ENCODE measurements around the gene ZNF331.
"Not testable (repeated sequence)": the region's sequence is repeated elsewhere in the genome, so short reads cannot be mapped to it uniquely, and the experiment has no call there.

ZNF331 gene

DNA sequence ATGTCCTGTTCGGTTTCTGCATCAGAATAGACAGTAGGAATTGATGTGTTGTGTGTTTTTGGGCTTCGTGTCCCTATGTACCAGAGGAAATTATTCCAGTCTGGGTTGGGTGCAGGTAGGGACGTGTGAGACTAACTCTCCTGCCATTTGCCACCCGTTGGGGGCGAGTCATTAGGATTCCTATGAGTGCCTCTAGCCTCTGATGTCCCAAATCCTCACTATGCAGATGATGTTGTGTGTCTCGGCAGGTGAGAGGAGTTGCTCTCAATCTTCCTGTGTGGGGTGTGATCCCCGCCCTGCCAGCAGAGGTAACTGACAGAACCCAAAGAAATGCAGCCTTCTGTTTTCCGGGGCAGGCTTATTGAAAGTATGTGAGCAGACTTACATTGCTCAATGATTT is 31.2 kb upstream of the ZNF331 start:
- no peak overlapping the region for H3K4me3 ChIP-seq (ENCODE audit: low read depth, low read length)
- TF ChIP-seq, protein P1, sequence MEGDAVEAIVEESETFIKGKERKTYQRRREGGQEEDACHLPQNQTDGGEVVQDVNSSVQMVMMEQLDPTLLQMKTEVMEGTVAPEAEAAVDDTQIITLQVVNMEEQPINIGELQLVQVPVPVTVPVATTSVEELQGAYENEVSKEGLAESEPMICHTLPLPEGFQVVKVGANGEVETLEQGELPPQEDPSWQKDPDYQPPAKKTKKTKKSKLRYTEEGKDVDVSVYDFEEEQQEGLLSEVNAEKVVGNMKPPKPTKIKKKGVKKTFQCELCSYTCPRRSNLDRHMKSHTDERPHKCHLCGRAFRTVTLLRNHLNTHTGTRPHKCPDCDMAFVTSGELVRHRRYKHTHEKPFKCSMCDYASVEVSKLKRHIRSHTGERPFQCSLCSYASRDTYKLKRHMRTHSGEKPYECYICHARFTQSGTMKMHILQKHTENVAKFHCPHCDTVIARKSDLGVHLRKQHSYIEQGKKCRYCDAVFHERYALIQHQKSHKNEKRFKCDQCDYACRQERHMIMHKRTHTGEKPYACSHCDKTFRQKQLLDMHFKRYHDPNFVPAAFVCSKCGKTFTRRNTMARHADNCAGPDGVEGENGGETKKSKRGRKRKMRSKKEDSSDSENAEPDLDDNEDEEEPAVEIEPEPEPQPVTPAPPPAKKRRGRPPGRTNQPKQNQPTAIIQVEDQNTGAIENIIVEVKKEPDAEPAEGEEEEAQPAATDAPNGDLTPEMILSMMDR (IDR thresholded peaks at IDR 0.05; ENCODE audit: low read depth, low read length) = no peak

DNA sequence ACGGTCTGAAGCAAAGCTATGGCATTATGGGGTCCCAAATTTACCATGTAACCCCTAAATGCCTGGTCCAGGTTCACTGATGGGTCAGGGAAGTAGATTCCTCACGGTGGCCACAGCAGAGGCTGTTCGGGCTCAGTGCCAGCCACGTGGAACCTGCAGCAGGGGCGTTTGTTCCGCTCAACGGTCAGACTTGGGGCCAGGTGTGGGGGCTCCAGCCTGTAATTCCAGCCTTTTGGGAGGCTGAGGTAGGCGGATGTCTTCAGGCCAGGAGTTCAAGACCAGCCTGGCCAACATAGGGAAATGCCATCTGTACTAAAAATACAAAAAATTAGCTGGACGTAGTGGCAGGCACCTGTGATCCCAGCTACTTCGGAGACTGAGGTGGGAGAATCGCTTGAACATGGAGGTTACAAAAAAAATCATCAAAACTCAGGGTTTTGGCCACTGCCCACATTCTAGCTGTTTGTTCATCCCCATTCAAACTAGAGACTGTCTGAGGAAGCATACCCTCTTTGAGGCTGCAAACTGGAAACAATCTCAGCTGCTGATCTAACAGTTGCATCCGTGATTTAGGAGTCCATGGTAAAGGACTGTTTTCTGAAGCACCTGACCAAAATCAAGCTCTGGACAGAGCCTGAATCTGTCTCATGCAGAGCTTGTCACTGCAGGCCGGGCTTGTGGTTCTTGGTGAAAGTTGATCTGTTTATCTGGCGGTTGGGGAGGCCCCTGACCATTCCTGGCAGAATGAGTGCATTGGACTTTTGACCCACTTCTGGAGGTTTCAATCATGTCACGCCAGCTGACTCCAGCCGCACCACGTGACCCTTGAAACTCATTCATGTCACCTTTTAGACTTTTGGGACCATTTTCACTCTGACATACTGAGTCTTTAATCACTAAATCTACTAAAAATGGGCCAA is 30.2 kb upstream of the ZNF331 start:
- H3K4me3 ChIP-seq (ENCODE audit: low read depth, low read length) = no peak overlapping the region
- TF ChIP-seq, protein P1 (IDR thresholded peaks at IDR 0.05; ENCODE audit: low read depth, low read length) = no peak

DNA sequence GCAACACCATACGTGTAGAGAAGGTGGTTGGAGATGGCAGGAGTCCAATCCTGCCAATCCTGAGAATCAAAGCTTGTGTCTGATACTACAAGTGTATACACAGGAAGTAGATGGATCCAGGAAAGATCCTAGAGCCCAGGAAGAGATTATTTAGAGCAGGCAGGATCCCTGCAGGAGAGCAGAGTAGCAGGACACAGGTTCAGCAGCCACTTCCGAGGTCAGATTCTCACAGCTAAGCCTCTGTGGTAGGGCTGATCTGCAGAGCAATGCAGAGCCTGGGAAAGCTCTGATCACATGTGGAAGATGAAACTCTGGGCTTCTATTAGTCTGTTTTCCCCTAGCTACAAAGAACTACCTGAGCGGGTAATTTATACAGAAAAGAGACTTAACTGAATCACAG is 28.5 kb upstream of the ZNF331 start:
- TF ChIP-seq, protein P1 (IDR thresholded peaks at IDR 0.05; ENCODE audit: low read depth, low read length) = no peak
- no peak overlapping the region for H3K4me3 ChIP-seq (ENCODE audit: low read depth, low read length)

DNA sequence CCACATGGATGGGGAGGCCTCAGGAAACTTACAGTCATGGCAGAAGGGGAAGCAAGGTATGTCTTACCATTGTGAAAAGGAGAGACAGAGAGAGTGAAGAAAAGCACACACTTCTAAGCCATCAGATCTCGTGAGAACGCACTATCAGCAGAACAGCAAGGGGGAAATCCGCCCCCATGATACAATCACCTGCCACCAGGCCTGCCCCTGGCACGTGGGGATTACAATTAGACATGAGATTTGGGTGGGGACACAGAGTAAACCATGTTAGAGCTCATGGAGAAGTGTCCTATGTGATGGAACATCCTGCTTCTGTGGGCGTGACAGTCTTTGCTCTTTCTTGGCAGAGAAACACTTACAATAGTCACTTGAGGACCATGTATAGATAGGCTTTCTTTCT is 28.1 kb upstream of the ZNF331 start:
- TF ChIP-seq, protein P1 (IDR thresholded peaks at IDR 0.05; ENCODE audit: low read depth, low read length) = no peak
- H3K4me3 ChIP-seq (ENCODE audit: low read depth, low read length) = no peak overlapping the region

DNA sequence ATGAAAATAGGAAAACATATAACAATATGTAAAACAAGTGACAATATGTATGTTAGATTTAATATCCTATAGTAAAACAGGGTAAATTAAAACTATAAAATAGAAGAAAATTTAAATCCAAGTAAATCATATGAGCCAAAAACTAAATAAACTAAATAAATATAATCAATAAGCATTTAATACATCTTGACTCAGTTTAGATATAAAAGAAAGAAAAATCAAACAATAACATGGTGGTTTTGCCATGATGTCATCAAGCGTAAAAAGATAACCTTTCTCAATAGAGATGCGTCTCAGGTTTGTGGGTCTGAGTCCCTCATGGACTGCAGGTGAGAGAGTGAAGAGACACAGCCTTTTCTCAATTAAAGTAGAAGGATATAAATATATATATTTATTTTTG is 26.6 kb upstream of the ZNF331 start:
- no peak overlapping the region for H3K4me3 ChIP-seq (ENCODE audit: low read depth, low read length)
- TF ChIP-seq, protein P1 (IDR thresholded peaks at IDR 0.05; ENCODE audit: low read depth, low read length) = no peak

DNA sequence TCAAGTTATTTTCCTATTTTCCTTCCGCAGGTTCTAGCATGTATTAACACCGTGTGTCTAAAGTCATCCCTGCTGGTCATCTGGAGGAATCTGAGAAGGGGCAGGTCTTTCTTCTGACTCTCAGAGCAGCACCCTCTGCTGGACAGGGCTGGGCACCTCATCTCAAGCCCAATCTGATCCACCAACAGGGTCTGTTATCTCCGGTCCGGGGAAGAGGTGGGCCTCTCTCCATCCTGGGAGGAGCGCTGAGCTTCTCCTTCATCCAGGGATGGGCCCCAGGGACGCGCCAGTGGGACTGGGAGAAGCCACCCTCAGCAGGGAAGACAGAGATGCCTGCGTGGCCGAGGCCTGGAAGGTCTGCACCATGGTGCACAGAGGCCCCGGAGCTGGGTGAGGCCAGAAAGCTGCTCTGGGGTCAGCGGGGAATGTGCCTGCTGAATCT is 26.0 kb upstream of the ZNF331 start:
- TF ChIP-seq, protein P1 (IDR thresholded peaks at IDR 0.05; ENCODE audit: low read depth, low read length) = peak; percentile 85
- H3K4me3 ChIP-seq (ENCODE audit: low read depth, low read length) = no peak overlapping the region

DNA sequence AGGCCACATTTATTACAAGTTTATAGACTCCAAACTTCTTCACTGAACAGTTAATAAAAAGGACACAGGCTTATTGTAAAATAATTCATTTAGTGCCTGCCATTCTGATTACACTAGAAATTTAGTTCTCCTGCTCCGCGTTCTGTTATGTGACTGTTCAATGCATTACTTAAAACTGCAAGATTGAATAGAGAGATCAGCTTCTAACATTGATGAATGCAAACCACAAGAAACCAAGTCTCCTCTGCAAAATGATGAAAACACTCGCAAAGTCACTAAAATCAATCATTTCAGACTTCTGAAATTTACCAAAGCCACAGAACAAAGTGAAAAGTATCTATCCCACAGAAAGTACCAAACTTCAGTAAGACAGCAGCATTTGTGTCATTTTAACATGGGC is 22.9 kb upstream of the ZNF331 start:
- not testable (repeated sequence) for H3K4me3 ChIP-seq (ENCODE audit: low read depth, low read length)

All from WI38 (cell line).